Neuronal stem cell (in vitro differentiated cells): ENCODE data around the gene NOS1AP.

Source experiments
- DNase-seq: peaks from one replicate; pipeline ENCODE4 v3.0.0-alpha.2; 2013; ENCODE audit warnings: low spot score
- H2AFZ ChIP-seq: one replicate; pipeline ENCODE4 v1.6.1; 2013; ENCODE audit warnings: mild to moderate bottlenecking, low read length, inconsistent platforms
- H2AK5ac ChIP-seq: 2 replicates; pipeline ENCODE4 v1.6.1; 2013; ENCODE audit warnings: low read depth, mild to moderate bottlenecking, inconsistent platforms, low read length, moderate library complexity, mixed read lengths
- H2BK120ac ChIP-seq: 2 replicates; pipeline ENCODE4 v1.6.1; 2013; ENCODE audit warnings: low read depth, mild to moderate bottlenecking, inconsistent platforms, low read length, moderate library complexity, mixed read lengths
- H2BK12ac ChIP-seq: one replicate; pipeline ENCODE4 v1.6.1; 2013; ENCODE audit warnings: low read length, inconsistent platforms
- H2BK15ac ChIP-seq: 2 replicates; pipeline ENCODE4 v1.6.1; 2013; ENCODE audit warnings: mild to moderate bottlenecking, low read length, inconsistent platforms, mixed read lengths
- H2BK5ac ChIP-seq: one replicate; pipeline ENCODE4 v1.6.1; 2013; ENCODE audit warnings: inconsistent platforms, mild to moderate bottlenecking, low read length, moderate library complexity
- H3K14ac ChIP-seq: one replicate; pipeline ENCODE4 v1.6.1; 2013; ENCODE audit warnings: low read length, inconsistent platforms
- H3K18ac ChIP-seq: 2 replicates; pipeline ENCODE4 v1.6.1; 2013; ENCODE audit warnings: low read length, inconsistent platforms
- H3K23ac ChIP-seq: 2 replicates; pipeline ENCODE4 v1.6.1; 2013; ENCODE audit warnings: low read depth, mild to moderate bottlenecking, mixed read lengths, low read length, inconsistent platforms; ENCODE audit not compliant: poor library complexity
- H3K27ac ChIP-seq: replicated peaks from 3 replicates; pipeline ENCODE4 v1.5.1; 2013; ENCODE audit warnings: low read length, inconsistent platforms
- H3K27me3 ChIP-seq, 3 experiments: 2 replicates each; pipeline ENCODE4 v1.6.1; 2013; ENCODE audit warnings: low read length in 3 of 3, mild to moderate bottlenecking in 2 of 3, inconsistent platforms in 1 of 3, low read depth in 1 of 3, mixed read lengths in 1 of 3, moderate library complexity in 1 of 3; ENCODE audit not compliant: control insufficient read depth in 3 of 3, insufficient read depth in 3 of 3
- H3K36me3 ChIP-seq, 2 donors: replicated peaks in 1 of 2; 2 replicates each; pipeline ENCODE4 v1.6.1; 2013; ENCODE audit warnings: low read length in 2 of 2; ENCODE audit not compliant: control insufficient read depth in 2 of 2, insufficient read depth in 2 of 2
- H3K4ac ChIP-seq: 2 replicates; pipeline ENCODE4 v1.6.1; 2013; ENCODE audit warnings: inconsistent platforms, mild to moderate bottlenecking, low read length, moderate library complexity
- H3K4me1 ChIP-seq, 2 donors: 1 replicate in 1 of 2; 2 replicates in 1 of 2; pipeline ENCODE4 v1.6.1; 2013; ENCODE audit warnings: low read length in 2 of 2, low read depth in 1 of 2; ENCODE audit not compliant: control insufficient read depth in 2 of 2, insufficient read depth in 1 of 2
- H3K4me2 ChIP-seq: one replicate; pipeline ENCODE4 v1.6.1; 2013; ENCODE audit warnings: mild to moderate bottlenecking, low read length, inconsistent platforms; ENCODE audit not compliant: insufficient read depth, poor library complexity, severe bottlenecking
- H3K4me3 ChIP-seq, 2 donors: 2 replicates each; pipeline ENCODE4 v1.5.1; 2013; ENCODE audit warnings: low read length in 2 of 2, mild to moderate bottlenecking in 2 of 2, inconsistent platforms in 1 of 2, moderate library complexity in 1 of 2
- H3K79me1 ChIP-seq: one replicate; pipeline ENCODE4 v1.6.1; 2013; ENCODE audit warnings: low read depth, mild to moderate bottlenecking, inconsistent platforms, low read length, moderate library complexity
- H3K9ac ChIP-seq: one replicate; pipeline ENCODE4 v1.6.1; 2013; ENCODE audit warnings: mild to moderate bottlenecking, low read depth, low read length, inconsistent platforms; ENCODE audit not compliant: poor library complexity
- H3K9me3 ChIP-seq, 2 donors: replicated peaks in 1 of 2; 2 replicates each; pipeline versions ENCODE3 to v1.6.1; 2013; ENCODE audit warnings: low read length in 2 of 2, mild to moderate bottlenecking in 2 of 2, inconsistent platforms in 1 of 2, low read depth in 1 of 2, mixed read lengths in 1 of 2, moderate library complexity in 1 of 2; ENCODE audit not compliant: control insufficient read depth in 2 of 2, insufficient read depth in 1 of 2
- H4K8ac ChIP-seq: one replicate; pipeline ENCODE4 v1.6.1; 2013; ENCODE audit warnings: low read depth, mild to moderate bottlenecking, inconsistent platforms, low read length, moderate library complexity
- H4K91ac ChIP-seq: one replicate; pipeline ENCODE4 v1.6.1; 2013; ENCODE audit warnings: low read length, low read depth, mild to moderate bottlenecking, inconsistent platforms; ENCODE audit not compliant: poor library complexity
- WGBS, 2 donors: extraction: QIAGEN DNeasy Blood & Tissue Kit; methylation state at CpG; one replicate each; pipeline ENCODE4 v1.1.7; 2013; ENCODE audit warnings: missing lambda C conversion rate in 2 of 2, mixed read lengths in 1 of 2; ENCODE audit not compliant: insufficient read length in 2 of 2, insufficient replicate concordance in 1 of 2; ENCODE audit errors: extremely low coverage in 2 of 2; 5-methylcytosine and 5-hydroxymethylcytosine counted together

The NOS1AP gene

GRCh38 chr1:162251102-162251501 is 181.6 kb downstream of the NOS1AP start:
- Histone ChIP-seq H3K4me1 (peaks cover 26 to 48% of the 10 kb centered on the region in 2 donors), H3K14ac (no peak overlapping the region), H3K9me3 (no peaks in the 10 kb centered on the region), H3K79me1 (no peaks in the 10 kb centered on the region), H3K4me3 (no peak overlapping the region), H3K9ac (no peak overlapping the region), H2AK5ac (no peak overlapping the region), H3K4me2 (no peak overlapping the region), H3K18ac (no peak overlapping the region), H3K4ac (no peak overlapping the region), H2AFZ (no peak overlapping the region), H3K36me3 (no peaks in the 10 kb centered on the region), H2BK12ac (no peak overlapping the region), H4K8ac (no peak overlapping the region), H2BK5ac (no peak overlapping the region), H3K27ac (no peak overlapping the region), H3K27me3 (no peaks in the 10 kb centered on the region), H4K91ac (no peak overlapping the region), H2BK15ac (no peak overlapping the region), H2BK120ac (no peak overlapping the region), H3K23ac (no peak overlapping the region)
- no CpG with 5 or more reads among the region's 2 CpGs for WGBS, 2 donors
- DNase-seq, result no peak

- no peak for DNase-seq
- Histone ChIP-seq H2BK15ac (no peak overlapping the region), H3K4ac (no peak overlapping the region), H3K27me3 (no peaks in the 10 kb centered on the region), H3K18ac (no peak overlapping the region), H3K36me3 (no peaks in the 10 kb centered on the region), H3K9ac (no peak overlapping the region), H3K4me3 (no peak overlapping the region), H2AFZ (no peak overlapping the region), H3K79me1 (no peaks in the 10 kb centered on the region), H3K4me1 (peaks cover 27 to 44% of the 10 kb centered on the region in 2 donors), H3K9me3 (no peaks in the 10 kb centered on the region), H4K91ac (no peak overlapping the region), H3K27ac (no peak overlapping the region), H2BK120ac (no peak overlapping the region), H2BK12ac (no peak overlapping the region), H2AK5ac (no peak overlapping the region), H3K4me2 (no peak overlapping the region), H2BK5ac (no peak overlapping the region), H3K23ac (no peak overlapping the region), H3K14ac (no peak overlapping the region), H4K8ac (no peak overlapping the region)
- no CpG with 5 or more reads among the region's 2 CpGs for WGBS, 2 donors
Measured at GRCh38 chr1:162252214-162252613, 182.7 kb downstream of the NOS1AP start.

- no peak for DNase-seq
- Histone ChIP-seq H2AK5ac (no peak overlapping the region), H3K23ac (no peak overlapping the region), H3K9me3 (peaks cover under 1 to 5% of the 10 kb centered on the region in 2 donors), H4K8ac (no peak overlapping the region), H3K36me3 (no peaks in the 10 kb centered on the region), H3K14ac (no peak overlapping the region), H3K27ac (no peak overlapping the region), H2BK15ac (no peak overlapping the region), H3K4me1 (peaks cover 25 to 33% of the 10 kb centered on the region in 2 donors), H3K4me3 (no peak overlapping the region), H2BK12ac (no peak overlapping the region), H4K91ac (no peak overlapping the region), H3K9ac (no peak overlapping the region), H3K79me1 (no peaks in the 10 kb centered on the region), H2AFZ (no peak overlapping the region), H3K18ac (no peak overlapping the region), H3K27me3 (no peaks in the 10 kb centered on the region), H3K4ac (no peak overlapping the region), H3K4me2 (no peak overlapping the region), H2BK5ac (no peak overlapping the region), H2BK120ac (no peak overlapping the region)
- no CpG with 5 or more reads among the region's 3 CpGs for WGBS, 2 donors
Measured at GRCh38 chr1:162253790-162254189, 184.3 kb downstream of the NOS1AP start.

- no peak overlapping the region for H3K9ac ChIP-seq
- no CpG with 5 or more reads among the region's 4 CpGs for WGBS, 2 donors
Measured at GRCh38 chr1:162256287-162256686, 186.8 kb downstream of the NOS1AP start.

More at GRCh38 chr1:162256287-162256686, 186.8 kb downstream of the NOS1AP start:
- no peak overlapping the region for H3K4me3 ChIP-seq
- H3K14ac ChIP-seq, result no peak overlapping the region
- H2AK5ac ChIP-seq, result no peak overlapping the region
- H2AFZ ChIP-seq, result no peak overlapping the region
- H2BK120ac ChIP-seq, result no peak overlapping the region
- H4K8ac ChIP-seq, result no peak overlapping the region
- peaks cover 7 to 18% of the 10 kb centered on the region in 2 donors for H3K4me1 ChIP-seq
- no peak overlapping the region for H3K18ac ChIP-seq
- no peaks in the 10 kb centered on the region for H3K79me1 ChIP-seq
- no peaks in the 10 kb centered on the region for H3K36me3 ChIP-seq
- H4K91ac ChIP-seq, result no peak overlapping the region
- H3K23ac ChIP-seq, result no peak overlapping the region
- H2BK12ac ChIP-seq, result no peak overlapping the region
- H3K4me2 ChIP-seq, result no peak overlapping the region
- no peaks in the 10 kb centered on the region for H3K27me3 ChIP-seq
- DNase-seq, result no peak
- no peak overlapping the region for H3K27ac ChIP-seq
- no peak overlapping the region for H2BK15ac ChIP-seq
- no peak overlapping the region for H3K4ac ChIP-seq
- no peak overlapping the region for H2BK5ac ChIP-seq
- peaks cover 5 to 7% of the 10 kb centered on the region in 2 donors for H3K9me3 ChIP-seq
